Skeletal muscle tissue (tissue), 4 donors: ENCODE data around the gene BRD1. TPM values are rescaled to one million over a fixed set of nuclear protein-coding genes. Genes with fewer than 3 reads are reported as not detected.

Experiments used
- H3K27ac ChIP-seq: one replicate; pipeline ENCODE4 v1.7.0; 2013; ENCODE audit warnings: mild to moderate bottlenecking, low read depth, low read length, inconsistent platforms
- H3K27me3 ChIP-seq, 3 donors: one replicate each; pipeline ENCODE4 v1.7.0; 2013; ENCODE audit warnings: low read length in 3 of 3; ENCODE audit not compliant: control insufficient read depth in 3 of 3, insufficient read depth in 3 of 3
- H3K36me3 ChIP-seq, 3 donors: one replicate each; pipeline ENCODE4 v1.7.0; 2013; ENCODE audit warnings: low read length in 3 of 3; ENCODE audit not compliant: control insufficient read depth in 3 of 3, insufficient read depth in 3 of 3
- H3K4me1 ChIP-seq, 3 donors: one replicate each; pipeline ENCODE4 v1.7.0; 2013; ENCODE audit warnings: low read length in 3 of 3, mild to moderate bottlenecking in 3 of 3; ENCODE audit not compliant: control insufficient read depth in 3 of 3, insufficient read depth in 3 of 3
- H3K4me3 ChIP-seq, 3 donors: one replicate each; pipeline ENCODE4 v1.7.0; 2013; ENCODE audit warnings: low read length in 3 of 3
- H3K9ac ChIP-seq, 3 donors: one replicate each; pipeline ENCODE4 v1.7.0; 2013; ENCODE audit warnings: low read length in 3 of 3, mild to moderate bottlenecking in 3 of 3, moderate library complexity in 2 of 3, low read depth in 1 of 3
- H3K9me3 ChIP-seq, 3 donors: one replicate each; pipeline ENCODE4 v1.7.0; 2013; ENCODE audit warnings: low read length in 3 of 3; ENCODE audit not compliant: control insufficient read depth in 3 of 3
- total RNA-seq: library from RNA; depleted of rRNA; stranded (reverse); fragments of >200 nt; gene quantifications from one replicate; pipeline ENCODE4 v1.2.3, GENCODE V29; 2014
- donor health status: Osteomylitis.

BRD1 gene
- total RNA-seq, 1 donor from 2014 or later: 27.1 TPM

- no peak overlapping the region for H3K9ac ChIP-seq
- no peaks in the 10 kb centered on the region for H3K9me3 ChIP-seq
- no peaks in the 10 kb centered on the region for H3K36me3 ChIP-seq
- H3K4me3 ChIP-seq: no peak overlapping the region
- H3K27me3 ChIP-seq: peaks cover 16 to 22% (median 18%) of the 10 kb centered on the region in 3 donors
- H3K27ac ChIP-seq: no peak overlapping the region
- H3K4me1 ChIP-seq: peaks cover 0 to 6% (median 0%) of the 10 kb centered on the region in 3 donors
Observed at GRCh38 chr22:49754696-49755630, 72.7 kb downstream of the BRD1 start.

- Histone ChIP-seq H3K4me1 (peaks cover 0 to 2% (median 0%) of the 10 kb centered on the region in 3 donors), H3K9ac (no peak overlapping the region), H3K36me3 (no peaks in the 10 kb centered on the region), H3K27me3 (peaks cover 21 to 30% (median 22%) of the 10 kb centered on the region in 3 donors), H3K27ac (no peak overlapping the region), H3K9me3 (no peaks in the 10 kb centered on the region), H3K4me3 (no peak overlapping the region)
Observed at GRCh38 chr22:49753961-49754695, 73.5 kb downstream of the BRD1 start.

- Histone ChIP-seq H3K4me3 (no peak overlapping the region), H3K9me3 (no peaks in the 10 kb centered on the region), H3K36me3 (no peaks in the 10 kb centered on the region), H3K4me1 (no peaks in the 10 kb centered on the region), H3K27me3 (peaks cover 22 to 33% (median 23%) of the 10 kb centered on the region in 3 donors), H3K9ac (no peak overlapping the region), H3K27ac (no peak overlapping the region)
Observed at GRCh38 chr22:49753276-49753890, 74.3 kb downstream of the BRD1 start.

- Histone ChIP-seq H3K27ac (no peak overlapping the region), H3K36me3 (no peaks in the 10 kb centered on the region), H3K4me1 (no peaks in the 10 kb centered on the region), H3K4me3 (no peak overlapping the region), H3K27me3 (peaks cover 22 to 33% (median 23%) of the 10 kb centered on the region in 3 donors), H3K9ac (no peak overlapping the region), H3K9me3 (peaks cover 0 to 5% (median 0%) of the 10 kb centered on the region in 3 donors)
Observed at GRCh38 chr22:49752598-49753091, 75.0 kb downstream of the BRD1 start.

- Histone ChIP-seq H3K36me3 (no peaks in the 10 kb centered on the region), H3K4me1 (no peaks in the 10 kb centered on the region), H3K9me3 (peaks cover 0 to 5% (median 2%) of the 10 kb centered on the region in 3 donors), H3K9ac (no peak overlapping the region), H3K4me3 (no peak overlapping the region), H3K27ac (no peak overlapping the region), H3K27me3 (peaks cover 22 to 33% (median 23%) of the 10 kb centered on the region in 3 donors)
Observed at GRCh38 chr22:49751966-49752597, 75.6 kb downstream of the BRD1 start.

GRCh38 chr22:49751318-49751965, 76.2 kb downstream of the BRD1 start:
- Histone ChIP-seq H3K4me1 (no peaks in the 10 kb centered on the region), H3K9ac (no peak overlapping the region), H3K9me3 (peaks cover 0 to 6% (median 2%) of the 10 kb centered on the region in 3 donors), H3K36me3 (no peaks in the 10 kb centered on the region), H3K27me3 (peaks cover 17 to 33% (median 22%) of the 10 kb centered on the region in 3 donors), H3K27ac (no peak overlapping the region), H3K4me3 (no peak overlapping the region)

- no peak overlapping the region for H3K27ac ChIP-seq
- no peak overlapping the region for H3K4me3 ChIP-seq
- H3K27me3 ChIP-seq: peaks cover 16 to 29% (median 17%) of the 10 kb centered on the region in 3 donors
- peaks cover 2 to 9% (median 2%) of the 10 kb centered on the region in 3 donors for H3K9me3 ChIP-seq
- no peak overlapping the region for H3K9ac ChIP-seq
- no peaks in the 10 kb centered on the region for H3K36me3 ChIP-seq
- H3K4me1 ChIP-seq: no peaks in the 10 kb centered on the region
Observed at GRCh38 chr22:49749885-49750510, 77.7 kb downstream of the BRD1 start.

GRCh38 chr22:49749227-49749626, 78.4 kb downstream of the BRD1 start:
- Histone ChIP-seq H3K27me3 (peaks cover 13 to 24% (median 15%) of the 10 kb centered on the region in 3 donors), H3K27ac (no peak overlapping the region)

More at GRCh38 chr22:49749227-49749626, 78.4 kb downstream of the BRD1 start:
- Histone ChIP-seq H3K9me3 (peaks cover 2 to 9% (median 2%) of the 10 kb centered on the region in 3 donors), H3K9ac (no peak overlapping the region), H3K4me3 (no peak overlapping the region), H3K36me3 (no peaks in the 10 kb centered on the region), H3K4me1 (no peaks in the 10 kb centered on the region)
